Adrenal gland (tissue), 5 donors: ENCODE results near the gene STARD7.

Source experiments
- POLR2A ChIP-seq, 2 donors: fragments of 450-650 bp; IDR thresholded peaks; one replicate each; pipeline ENCODE4 v1.6.1; 2017; ENCODE audit warnings: antibody characterized with exemption in 2 of 2, mild to moderate bottlenecking in 2 of 2, moderate library complexity in 1 of 2
- TF ChIP-seq, protein P1 (sequence below), 6 experiments: fragments of 450-650 bp in 4 of 6; fragments of 200-600 bp in 2 of 6; sonication (generic) in 1 of 6; IDR thresholded peaks; 1 replicate in 5 of 6; 2 replicates in 1 of 6; pipeline versions ENCODE4 v1.5.1 to v1.8.0; 2016 to 2021; ENCODE audit warnings: antibody characterized with exemption in 6 of 6, mild to moderate bottlenecking in 2 of 6, moderate library complexity in 1 of 6
- donor health status: DM: no; HTN: no; CAD: no.

GRCh38 chr2:96151595-96152303 is 56.9 kb downstream of the STARD7 start:
- TF ChIP-seq, protein P1, sequence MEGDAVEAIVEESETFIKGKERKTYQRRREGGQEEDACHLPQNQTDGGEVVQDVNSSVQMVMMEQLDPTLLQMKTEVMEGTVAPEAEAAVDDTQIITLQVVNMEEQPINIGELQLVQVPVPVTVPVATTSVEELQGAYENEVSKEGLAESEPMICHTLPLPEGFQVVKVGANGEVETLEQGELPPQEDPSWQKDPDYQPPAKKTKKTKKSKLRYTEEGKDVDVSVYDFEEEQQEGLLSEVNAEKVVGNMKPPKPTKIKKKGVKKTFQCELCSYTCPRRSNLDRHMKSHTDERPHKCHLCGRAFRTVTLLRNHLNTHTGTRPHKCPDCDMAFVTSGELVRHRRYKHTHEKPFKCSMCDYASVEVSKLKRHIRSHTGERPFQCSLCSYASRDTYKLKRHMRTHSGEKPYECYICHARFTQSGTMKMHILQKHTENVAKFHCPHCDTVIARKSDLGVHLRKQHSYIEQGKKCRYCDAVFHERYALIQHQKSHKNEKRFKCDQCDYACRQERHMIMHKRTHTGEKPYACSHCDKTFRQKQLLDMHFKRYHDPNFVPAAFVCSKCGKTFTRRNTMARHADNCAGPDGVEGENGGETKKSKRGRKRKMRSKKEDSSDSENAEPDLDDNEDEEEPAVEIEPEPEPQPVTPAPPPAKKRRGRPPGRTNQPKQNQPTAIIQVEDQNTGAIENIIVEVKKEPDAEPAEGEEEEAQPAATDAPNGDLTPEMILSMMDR (IDR thresholded peaks at IDR 0.05) = no peak
- TF ChIP-seq POLR2A (IDR thresholded peaks at IDR 0.05) = no peak
